HUES48 (cell line): ENCODE data around the gene SP5.
"Not testable (repeated sequence)": the region's sequence is repeated elsewhere in the genome, so short reads cannot be mapped to it uniquely, and the experiment has no call there.

ENCODE experiments used
- H3K27ac ChIP-seq: one replicate; pipeline ENCODE4 v1.7.0; 2013; ENCODE audit warnings: low read depth, low read length, inconsistent platforms
- H3K27me3 ChIP-seq: 2 replicates; pipeline ENCODE4 v1.6.1; 2013; ENCODE audit warnings: mild to moderate bottlenecking, low read length; ENCODE audit not compliant: control insufficient read depth, insufficient read depth
- H3K36me3 ChIP-seq: 2 replicates; pipeline ENCODE4 v1.6.1; 2013; ENCODE audit warnings: low read length; ENCODE audit not compliant: control insufficient read depth, insufficient read depth
- H3K4me1 ChIP-seq: 2 replicates; pipeline ENCODE4 v1.6.1; 2013; ENCODE audit warnings: mild to moderate bottlenecking, low read length; ENCODE audit not compliant: control insufficient read depth, insufficient read depth
- H3K4me3 ChIP-seq: 2 replicates; pipeline ENCODE4 v1.5.1; 2013; ENCODE audit warnings: mild to moderate bottlenecking, low read depth, low read length
- H3K9ac ChIP-seq: 2 replicates; pipeline ENCODE4 v1.6.1; 2013; ENCODE audit warnings: mild to moderate bottlenecking, low read depth, low read length, moderate library complexity
- H3K9me3 ChIP-seq: 2 replicates; pipeline ENCODE4 v1.6.1; 2013; ENCODE audit warnings: low read length; ENCODE audit not compliant: control insufficient read depth, insufficient read depth

SP5 gene

DNA sequence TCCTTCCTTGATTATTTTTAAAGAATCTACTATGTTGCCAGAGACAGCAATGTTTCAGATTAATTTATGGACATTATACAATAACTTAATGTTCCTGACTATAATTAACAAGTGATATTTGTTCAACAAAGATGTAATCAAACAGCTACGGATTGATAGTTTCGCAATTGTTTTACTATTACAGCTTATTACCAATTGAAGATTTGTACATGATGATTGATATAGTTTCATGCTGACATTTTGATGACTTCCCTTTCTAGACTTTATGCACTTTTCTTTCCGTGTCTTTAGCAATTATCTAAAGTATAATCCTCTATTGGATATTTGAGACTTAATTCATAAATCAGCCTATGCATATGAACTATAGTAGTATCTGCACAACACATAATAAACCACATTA is 6.5 kb downstream of the SP5 start:
- Histone ChIP-seq H3K9me3 (no peaks in the 10 kb centered on the region), H3K9ac (no peak overlapping the region), H3K4me3 (no peak overlapping the region), H3K4me1 (peaks cover 3% of the 10 kb centered on the region; the same call in 1 of the 2 replicates), H3K27ac (no peak overlapping the region), H3K36me3 (no peaks in the 10 kb centered on the region), H3K27me3 (peaks cover 51% of the 10 kb centered on the region)

DNA sequence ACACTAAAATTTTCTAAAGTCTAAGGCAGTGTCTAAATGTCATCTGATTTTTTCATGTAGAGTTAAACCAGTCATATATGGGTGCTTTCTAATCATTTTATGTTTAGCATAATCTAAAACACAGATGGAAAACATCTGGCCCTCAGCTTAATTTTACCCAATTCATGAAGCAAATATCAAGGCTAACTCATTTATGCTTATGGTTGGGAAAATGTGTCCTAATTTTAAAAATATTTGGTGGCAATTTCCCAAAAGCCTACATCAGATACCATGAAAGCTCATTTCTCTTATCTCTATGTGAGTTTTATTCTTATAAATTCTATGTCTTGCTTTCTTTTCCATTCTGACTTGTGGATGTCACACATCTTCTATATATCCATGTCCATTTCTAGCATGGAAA is 7.2 kb downstream of the SP5 start:
- Histone ChIP-seq H3K4me1 (peaks cover 3% of the 10 kb centered on the region; the same call in 1 of the 2 replicates), H3K27me3 (peaks cover 45% of the 10 kb centered on the region), H3K4me3 (no peak overlapping the region)

DNA sequence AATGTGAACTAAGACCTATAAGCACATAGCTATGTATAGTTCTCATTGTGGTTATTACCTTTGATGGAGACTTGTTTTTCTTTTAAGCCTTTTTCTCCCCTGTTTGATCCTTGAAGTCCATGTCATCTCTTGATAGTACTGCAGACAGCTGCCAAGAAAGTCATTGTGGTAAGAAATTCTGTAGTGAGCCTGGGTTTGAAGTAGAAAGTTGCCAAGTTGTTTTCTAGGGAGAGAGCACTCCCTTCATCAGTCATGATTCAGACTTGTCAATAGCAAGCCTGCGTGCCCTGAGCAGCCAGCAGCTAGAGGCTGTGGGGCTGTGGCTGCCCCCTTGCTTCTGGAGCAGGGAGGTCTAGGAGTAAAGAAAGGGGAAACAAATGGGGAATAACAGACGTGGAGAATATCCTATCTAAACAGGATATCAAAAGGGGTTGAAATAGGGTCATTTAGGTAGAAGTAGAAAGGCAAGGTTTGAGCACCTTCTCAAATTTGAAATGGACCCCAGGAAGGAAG is 8.4 kb downstream of the SP5 start:
- no peak overlapping the region for H3K27ac ChIP-seq
- no peak overlapping the region for H3K9ac ChIP-seq

More for the DNA sequence above, 7.2 kb downstream of the SP5 start:
- Histone ChIP-seq H3K27ac (no peak overlapping the region), H3K36me3 (no peaks in the 10 kb centered on the region), H3K9ac (no peak overlapping the region), H3K9me3 (no peaks in the 10 kb centered on the region)

GRCh38 chr2:170733798-170734600 is 18.9 kb downstream of the SP5 start:
- Histone ChIP-seq H3K9ac (no peak overlapping the region), H3K4me1 (no peaks in the 10 kb centered on the region)

More for the DNA sequence above, 8.4 kb downstream of the SP5 start:
- Histone ChIP-seq H3K4me1 (no peaks in the 10 kb centered on the region), H3K9me3 (no peaks in the 10 kb centered on the region), H3K27me3 (peaks cover 33% of the 10 kb centered on the region), H3K36me3 (no peaks in the 10 kb centered on the region), H3K4me3 (no peak overlapping the region)

GRCh38 chr2:170734601-170735000 is 19.5 kb downstream of the SP5 start:
- H3K36me3 ChIP-seq, H3K9ac ChIP-seq, H3K27ac ChIP-seq, H3K4me3 ChIP-seq, H3K9me3 ChIP-seq, H3K27me3 ChIP-seq, H3K4me1 ChIP-seq: not testable (repeated sequence)

More at GRCh38 chr2:170733798-170734600, 18.9 kb downstream of the SP5 start:
- H3K27me3 ChIP-seq: no peaks in the 10 kb centered on the region
- H3K9me3 ChIP-seq: no peaks in the 10 kb centered on the region
- no peaks in the 10 kb centered on the region for H3K36me3 ChIP-seq
- H3K4me3 ChIP-seq: no peak overlapping the region
- no peak overlapping the region for H3K27ac ChIP-seq

- Histone ChIP-seq H3K9ac (no peak overlapping the region), H3K9me3 (no peaks in the 10 kb centered on the region), H3K27me3 (no peaks in the 10 kb centered on the region), H3K4me3 (no peak overlapping the region), H3K4me1 (no peaks in the 10 kb centered on the region), H3K27ac (no peak overlapping the region), H3K36me3 (no peaks in the 10 kb centered on the region)
These were observed 21.5 kb downstream of the SP5 start for GRCh38 chr2:170736628-170737027.

DNA sequence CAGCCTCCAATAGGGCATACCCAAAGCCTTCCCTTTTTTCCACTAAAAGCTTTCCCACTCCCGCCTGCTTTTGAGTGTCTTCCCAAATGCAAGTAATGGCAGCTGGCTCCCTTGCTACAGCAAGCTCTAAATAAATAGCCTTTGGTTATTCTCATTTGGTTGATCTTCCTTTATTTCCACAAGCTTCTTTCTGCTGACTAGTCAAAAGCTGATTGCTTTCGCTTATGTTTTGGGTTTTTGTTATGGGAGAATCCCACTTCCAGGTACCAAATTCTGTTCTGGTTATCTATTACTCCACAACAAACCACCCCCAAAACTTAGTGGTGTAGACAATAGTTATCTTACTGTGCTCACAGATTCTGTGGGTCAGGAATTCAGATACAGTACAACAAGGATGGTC is 22.3 kb downstream of the SP5 start:
- H3K4me1 ChIP-seq: no peaks in the 10 kb centered on the region
- no peak overlapping the region for H3K9ac ChIP-seq
- H3K27ac ChIP-seq: no peak overlapping the region
- H3K9me3 ChIP-seq: no peaks in the 10 kb centered on the region
- H3K36me3 ChIP-seq: no peaks in the 10 kb centered on the region
- no peaks in the 10 kb centered on the region for H3K27me3 ChIP-seq
- H3K4me3 ChIP-seq: no peak overlapping the region

DNA sequence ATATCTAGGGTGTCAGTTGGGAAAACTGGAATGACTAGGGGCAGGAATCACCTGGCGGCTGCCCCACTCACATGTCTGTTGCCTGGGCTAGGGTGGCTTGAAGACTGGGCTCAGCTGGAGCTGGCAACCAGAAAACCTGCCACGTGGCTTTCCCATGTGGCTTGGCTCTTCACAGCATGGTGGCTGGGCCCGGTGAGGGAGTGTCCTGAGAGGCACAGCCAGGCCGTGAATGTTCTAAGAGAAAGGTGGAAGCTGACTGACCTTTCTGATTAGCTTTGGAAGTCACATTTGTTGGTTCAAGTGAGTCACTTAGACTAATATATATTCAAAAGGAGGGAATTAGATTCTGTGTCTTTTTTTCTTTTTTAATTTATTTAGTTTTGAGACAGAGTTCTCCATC is 22.7 kb downstream of the SP5 start:
- no peak overlapping the region for H3K9ac ChIP-seq
- H3K4me3 ChIP-seq: no peak overlapping the region
- no peaks in the 10 kb centered on the region for H3K4me1 ChIP-seq
- H3K27ac ChIP-seq: no peak overlapping the region
- H3K9me3 ChIP-seq: no peaks in the 10 kb centered on the region
- no peaks in the 10 kb centered on the region for H3K27me3 ChIP-seq
- no peaks in the 10 kb centered on the region for H3K36me3 ChIP-seq

DNA sequence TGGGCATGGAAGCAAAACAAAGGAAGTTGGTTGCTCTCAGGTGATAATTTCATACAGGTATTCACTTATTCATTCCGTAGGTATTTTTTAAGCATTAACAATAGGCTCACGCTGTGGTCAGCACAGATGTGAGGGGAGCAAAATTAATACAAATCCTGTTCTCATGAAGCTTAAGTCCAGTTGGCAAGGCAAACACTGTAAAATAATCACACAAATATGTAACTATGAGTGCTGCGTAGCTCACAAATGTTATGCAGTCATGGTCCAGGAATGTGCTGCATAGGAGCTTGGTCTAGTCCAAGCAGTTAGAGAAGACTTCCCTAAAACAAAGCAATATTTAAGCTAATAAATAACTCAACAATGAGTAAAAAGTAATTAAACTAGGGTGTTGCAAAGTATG is 23.9 kb downstream of the SP5 start:
- Histone ChIP-seq H3K27me3 (no peaks in the 10 kb centered on the region), H3K36me3 (no peaks in the 10 kb centered on the region), H3K4me1 (no peaks in the 10 kb centered on the region), H3K4me3 (no peak overlapping the region), H3K27ac (no peak overlapping the region), H3K9me3 (no peaks in the 10 kb centered on the region), H3K9ac (no peak overlapping the region)

- no peak overlapping the region for H3K4me3 ChIP-seq
- H3K9ac ChIP-seq: no peak overlapping the region
- H3K4me1 ChIP-seq: no peaks in the 10 kb centered on the region
- H3K27me3 ChIP-seq: no peaks in the 10 kb centered on the region
- H3K36me3 ChIP-seq: no peaks in the 10 kb centered on the region
- H3K27ac ChIP-seq: no peak overlapping the region
- no peaks in the 10 kb centered on the region for H3K9me3 ChIP-seq
These were observed 24.4 kb downstream of the SP5 start for GRCh38 chr2:170739507-170740046.

GRCh38 chr2:170740660-170741059 is 25.5 kb downstream of the SP5 start:
- Histone ChIP-seq H3K4me3 (no peak overlapping the region), H3K27me3 (no peaks in the 10 kb centered on the region), H3K9me3 (no peaks in the 10 kb centered on the region), H3K9ac (no peak overlapping the region), H3K27ac (no peak overlapping the region), H3K36me3 (no peaks in the 10 kb centered on the region), H3K4me1 (no peaks in the 10 kb centered on the region)
